Measurements from ENCODE around the gene ZNF426.
"Not testable (repeated sequence)": the region's sequence is repeated elsewhere in the genome, so short reads cannot be mapped to it uniquely, and the experiment has no call there.

ZNF426 gene

DNA sequence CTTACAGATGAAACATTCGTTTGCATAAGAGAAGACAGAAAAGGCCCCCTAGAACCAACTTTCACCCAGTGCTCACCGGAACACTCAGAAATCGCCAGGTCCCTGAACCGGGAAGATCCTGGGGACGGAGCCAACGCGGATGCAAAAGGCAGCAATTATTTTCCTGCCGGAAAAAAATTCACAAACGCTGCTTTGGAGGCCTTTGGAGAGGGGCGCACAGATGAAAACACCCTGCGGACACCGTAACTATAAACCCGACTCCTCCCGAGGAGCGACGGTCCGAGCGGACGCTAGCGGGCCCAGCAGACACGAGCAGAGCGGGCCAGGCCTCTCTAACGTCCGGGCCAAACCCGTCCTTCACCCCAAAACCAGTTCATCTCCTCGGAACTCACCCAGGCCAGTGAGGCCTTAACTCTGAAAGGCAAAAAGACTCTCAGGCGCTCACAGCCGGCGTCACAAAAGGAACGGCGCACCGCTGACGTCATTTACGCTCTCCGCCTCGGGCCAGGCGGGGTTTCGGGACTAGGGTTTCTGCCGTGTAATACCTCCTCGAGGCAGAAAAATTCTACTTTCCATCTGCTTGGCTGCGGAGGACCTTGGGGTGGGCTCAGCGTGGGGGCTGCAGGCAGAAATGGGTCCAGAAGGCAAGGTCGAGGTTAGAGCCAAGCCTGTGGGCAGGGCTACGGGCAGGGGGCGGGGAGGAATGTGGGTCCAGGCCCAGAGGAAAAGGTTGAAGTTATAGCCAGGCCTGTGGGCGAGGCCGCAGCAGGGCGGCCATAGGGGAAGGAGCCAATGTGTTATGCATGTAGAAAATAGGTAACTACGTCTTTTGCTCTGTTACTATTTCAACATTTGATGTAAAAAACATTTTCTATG is at the start of gene ZNF426:
TSS of gene ZNF426 (minus strand) at position 463 of the 876 bp plus-strand sequence. CDS start 2,413 bp downstream, outside the sequence.
- FAIRE-seq (no peak), DNase-seq (ENCODE audit: low spot score) (peak; percentile 53)

DNA sequence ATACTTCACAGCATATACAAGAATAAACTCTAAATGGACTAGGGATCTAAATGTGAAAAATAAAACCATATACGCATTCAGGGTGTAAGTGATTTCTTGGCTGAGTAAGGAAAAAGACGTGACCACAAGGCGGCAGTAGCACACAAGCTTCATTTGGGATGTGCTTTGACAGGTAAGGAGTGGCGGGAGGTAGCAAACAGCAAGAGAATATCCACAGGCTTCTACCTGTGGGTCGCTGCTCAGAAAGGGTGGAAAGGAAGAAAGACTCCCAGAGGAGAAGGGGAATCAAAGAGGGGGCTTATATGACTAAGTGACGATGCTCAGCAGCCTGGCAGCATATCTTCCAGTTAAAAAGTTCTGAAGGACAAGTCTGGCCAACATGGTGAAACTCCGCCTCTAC is 48.3 kb upstream of the ZNF426 start:
- no peak for FAIRE-seq
- peak; percentile 50 for DNase-seq (ENCODE audit: low spot score)

DNA sequence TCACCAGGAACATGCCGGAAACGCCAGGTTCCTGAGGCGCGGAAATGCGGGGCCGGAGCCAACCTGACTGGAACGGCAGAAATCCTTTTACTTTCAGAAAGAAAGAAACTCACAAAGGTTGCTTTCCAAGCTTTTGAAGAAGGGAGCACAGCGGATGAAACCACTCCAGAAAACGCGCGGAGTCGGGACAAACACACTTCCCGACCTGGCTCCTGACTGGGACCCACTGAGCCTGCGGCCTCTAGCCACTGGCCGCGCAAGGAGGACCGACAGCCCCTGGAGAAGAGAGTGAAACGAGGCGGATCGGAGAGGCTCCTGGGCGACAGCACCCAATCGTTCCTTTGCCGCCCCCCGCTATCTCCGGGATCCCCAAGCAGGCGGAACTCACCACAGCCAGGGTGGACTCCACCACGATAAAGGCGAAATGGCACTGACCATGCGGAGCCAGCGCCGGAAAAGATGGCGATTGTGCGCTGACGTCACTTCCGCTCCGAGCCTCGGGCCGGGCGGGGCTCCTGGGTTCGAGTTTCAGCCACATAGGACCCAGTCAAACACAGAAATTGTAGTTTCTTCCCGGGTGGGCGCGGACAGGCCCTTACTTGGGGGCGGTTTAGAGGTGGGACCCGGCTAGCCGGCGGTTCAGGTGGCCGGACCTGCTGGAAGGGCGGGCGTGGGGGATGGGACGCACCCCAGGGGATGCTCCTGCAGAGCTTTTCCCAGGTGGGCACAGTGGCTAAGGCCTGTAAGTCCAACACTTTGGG is 45.8 kb upstream of the ZNF426 start, which contains the start of gene ZNF121:
TSS of gene ZNF121 (minus strand) at position 432 of the 761 bp plus-strand sequence. CDS start 16,407 bp downstream, outside the sequence.
- FAIRE-seq, result no peak

DNA sequence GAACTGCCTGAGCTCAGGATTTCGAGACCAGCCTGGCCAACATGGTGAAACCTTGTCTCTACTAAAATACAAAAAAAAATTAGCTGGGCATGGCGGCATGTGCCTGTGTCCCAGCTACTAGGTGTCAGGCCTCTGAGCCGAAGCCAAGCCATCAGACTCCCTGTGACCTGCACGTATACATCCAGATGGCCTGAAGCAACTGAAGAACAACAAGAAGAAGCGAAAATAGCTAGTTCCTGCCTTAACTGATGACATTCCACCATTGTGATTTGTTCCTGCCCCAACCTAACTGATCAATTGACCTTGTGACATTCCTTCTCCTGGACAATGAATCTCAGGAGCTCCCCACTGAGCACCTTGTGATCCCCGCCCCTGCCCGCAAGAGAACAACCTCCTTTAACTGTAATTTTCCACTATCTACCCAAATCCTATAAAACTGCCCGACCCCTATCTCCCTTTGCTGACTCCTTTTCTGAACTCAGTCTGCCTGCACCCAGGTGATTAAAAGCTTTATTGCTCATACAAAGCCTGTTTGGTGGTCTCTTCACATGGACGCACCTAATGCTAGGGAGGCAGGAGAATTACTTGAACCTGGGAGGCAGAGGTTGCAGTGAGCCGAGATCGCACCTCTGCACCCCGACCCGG is 43.8 kb upstream of the ZNF426 start:
- FAIRE-seq, result not testable (repeated sequence)

More for the DNA sequence above, 45.8 kb upstream of the ZNF426 start, which contains the start of gene ZNF121:
- peak; percentile 70 for DNase-seq (ENCODE audit: low spot score)

DNA sequence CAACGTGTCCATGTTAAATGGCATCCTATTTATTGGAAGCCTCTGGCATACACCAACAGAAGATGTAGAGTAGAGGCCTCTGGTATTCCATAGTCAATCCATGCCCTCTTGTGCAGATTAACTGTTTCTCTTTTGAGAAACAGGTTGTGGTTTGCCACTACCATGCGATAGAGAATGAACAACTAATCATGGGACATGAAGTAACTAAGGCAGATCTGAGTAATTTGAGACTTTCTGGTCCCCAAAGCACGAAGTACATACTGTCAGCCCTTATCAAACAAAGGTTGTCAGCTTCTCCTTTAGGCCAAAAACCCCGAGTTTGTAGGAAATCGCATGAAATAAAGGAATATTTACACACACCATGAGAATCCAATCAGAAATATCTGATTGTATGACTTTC is 42.3 kb upstream of the ZNF426 start:
- no peak for FAIRE-seq

More for the DNA sequence above, 43.8 kb upstream of the ZNF426 start:
- not testable (repeated sequence) for DNase-seq (ENCODE audit: low spot score)

DNA sequence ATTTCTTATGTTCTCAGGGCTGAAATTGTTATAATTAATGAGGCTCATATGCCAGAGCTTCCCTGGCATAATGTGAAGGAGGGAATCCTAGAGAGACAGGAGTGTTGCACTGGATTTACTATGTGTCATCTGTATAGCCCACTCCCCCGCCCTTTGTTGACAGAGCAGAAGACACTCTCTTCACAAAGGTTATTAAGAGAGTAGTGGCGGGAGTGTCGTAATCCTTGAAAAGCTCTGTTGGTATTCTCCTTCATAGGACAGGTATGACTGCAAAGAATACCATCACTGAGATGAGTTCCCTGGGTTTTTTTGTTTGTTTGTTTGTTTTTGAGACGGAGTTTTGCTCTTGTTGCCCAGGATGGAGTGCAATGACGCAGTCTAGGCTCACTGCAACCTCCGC is 31.8 kb upstream of the ZNF426 start:
- FAIRE-seq (no peak), DNase-seq (ENCODE audit: low spot score) (no peak)

More for the DNA sequence above, 42.3 kb upstream of the ZNF426 start:
- DNase-seq (ENCODE audit: low spot score), result no peak

DNA sequence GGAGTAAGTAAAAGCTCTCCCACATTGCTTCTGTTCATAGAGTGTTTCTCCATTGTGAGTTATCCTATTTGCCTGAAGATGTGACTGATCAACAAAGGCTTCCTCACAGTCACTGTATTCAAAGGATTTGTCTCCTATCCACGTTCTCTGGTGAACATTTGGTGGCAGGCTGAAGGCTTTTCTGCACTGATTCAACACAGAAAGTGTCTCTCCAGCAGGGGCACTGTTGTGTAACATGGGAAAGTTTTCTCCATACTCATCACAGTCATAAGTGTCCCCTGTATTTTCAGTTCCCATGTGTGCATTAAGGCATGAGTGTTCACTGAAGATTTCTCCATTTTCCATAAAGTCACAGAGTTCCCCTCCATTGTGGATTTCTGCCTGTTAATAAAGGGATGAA is 28.3 kb upstream of the ZNF426 start:
- FAIRE-seq (no peak), DNase-seq (ENCODE audit: low spot score) (no peak)

DNA sequence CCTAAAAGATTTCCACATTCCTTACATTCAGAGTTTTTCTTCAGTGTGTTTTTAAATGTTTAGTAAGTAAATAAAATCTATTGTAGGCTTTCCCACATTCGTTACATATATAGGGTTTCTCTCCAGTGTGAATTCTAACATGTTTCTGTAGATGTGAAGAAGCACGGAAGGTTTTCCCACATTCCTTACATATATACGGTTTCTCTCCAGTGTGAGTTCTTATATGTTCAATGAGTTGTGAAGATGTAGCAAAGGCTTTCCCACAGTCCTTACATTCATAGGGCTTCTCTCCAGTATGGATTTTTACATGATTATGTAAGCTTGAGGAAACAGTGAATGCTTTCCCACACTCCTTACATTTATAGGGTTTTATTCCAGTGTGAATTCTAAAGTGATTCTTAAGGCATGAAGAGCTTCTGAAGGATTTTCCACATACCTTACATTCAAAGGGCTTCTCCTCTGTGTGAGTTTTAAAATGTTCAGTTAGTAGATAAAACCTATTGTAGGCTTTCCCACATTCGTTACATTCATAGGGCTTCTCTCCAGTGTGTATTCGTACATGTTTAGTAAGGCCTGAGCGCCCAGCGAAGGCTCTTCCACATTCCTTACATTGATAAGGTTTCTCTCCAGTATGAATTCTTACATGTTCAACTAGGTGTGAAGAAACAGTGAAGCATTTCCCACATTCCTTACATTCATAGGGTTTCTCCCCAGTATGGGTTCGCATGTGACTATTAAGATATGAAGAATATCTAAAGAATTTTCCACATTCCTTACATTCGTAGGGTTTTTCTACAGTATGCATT is 27.7 kb upstream of the ZNF426 start:
- DNase-seq (ENCODE audit: low spot score) (peak; percentile 13), FAIRE-seq (no peak)

DNA sequence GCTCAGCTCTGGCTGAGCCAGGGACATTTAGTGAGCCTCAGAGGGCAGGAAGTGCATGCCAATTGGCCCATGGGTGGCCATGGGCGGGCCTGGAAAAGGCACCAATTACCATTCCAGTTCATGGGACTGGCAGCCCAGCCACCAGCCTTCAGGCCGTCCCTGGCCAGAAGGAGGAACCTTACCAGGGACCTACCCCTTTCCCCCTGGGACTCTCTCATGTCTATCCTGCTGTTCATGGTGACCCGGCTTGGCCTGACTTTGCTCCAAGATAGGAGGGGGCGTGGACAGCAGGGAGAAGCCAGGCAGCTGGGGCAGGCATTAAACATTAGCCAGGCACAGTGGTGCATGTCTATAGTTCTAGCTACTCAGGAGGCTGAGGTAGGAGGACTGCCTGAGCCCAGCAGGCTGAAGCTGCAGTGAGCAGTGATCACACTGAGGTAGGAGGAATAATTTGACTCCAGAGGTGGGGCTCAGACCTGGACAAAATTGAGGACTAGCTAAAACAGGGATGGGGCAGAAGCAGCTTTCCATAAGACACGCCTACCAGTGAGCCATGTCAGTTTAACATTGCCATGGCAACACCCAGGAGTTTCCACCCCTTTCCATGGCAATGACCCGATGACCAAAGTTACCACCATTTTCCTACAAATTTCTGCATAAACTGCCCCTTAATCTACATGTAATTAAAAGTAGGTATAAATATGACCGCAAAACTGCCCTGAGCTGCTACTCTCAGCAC is 14.3 kb upstream of the ZNF426 start:
- no peak for FAIRE-seq
- no peak for DNase-seq (ENCODE audit: low spot score)

DNA sequence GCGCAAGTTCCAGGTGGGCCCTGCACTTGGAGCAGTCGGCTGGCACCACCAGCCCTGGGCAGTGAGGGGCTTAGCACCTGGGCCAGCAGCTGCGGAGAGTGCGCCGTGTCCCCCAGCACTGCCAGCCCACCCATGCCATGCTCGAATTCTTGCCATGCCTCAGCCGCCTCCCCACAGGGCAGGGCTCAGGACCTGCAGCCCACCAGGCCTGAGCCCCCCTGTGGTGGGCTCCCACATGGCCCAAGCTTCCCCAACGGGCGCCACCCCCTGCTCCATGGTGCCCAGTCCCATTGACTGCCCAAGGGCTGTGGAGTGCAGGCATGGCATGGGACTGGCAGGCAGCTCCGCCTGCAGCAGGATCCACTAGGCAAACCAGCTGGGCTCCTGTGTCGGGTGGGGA is 9.4 kb upstream of the ZNF426 start:
- FAIRE-seq (no peak), DNase-seq (ENCODE audit: low spot score) (no peak)

DNA sequence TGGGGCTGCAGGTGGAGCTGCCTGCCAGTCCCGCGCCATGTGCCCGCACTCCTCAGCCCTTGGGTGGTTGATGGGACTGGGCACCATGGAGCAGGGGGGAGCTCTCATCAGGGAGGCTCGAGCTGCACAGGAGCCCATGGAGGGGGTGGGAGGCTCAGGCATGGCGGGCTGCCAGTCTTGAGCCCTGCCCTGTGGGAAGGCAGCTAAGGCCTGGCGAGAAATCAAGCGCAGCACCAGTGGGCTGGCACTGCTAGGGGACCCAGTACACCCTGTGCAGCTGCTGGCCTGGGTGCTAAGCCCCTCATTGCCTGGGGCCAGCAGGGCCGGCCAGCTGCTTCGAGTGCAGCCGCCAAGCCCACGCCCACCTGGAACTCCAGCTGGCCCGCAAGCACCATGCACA is 2.8 kb upstream of the ZNF426 start:
- not testable (repeated sequence) for DNase-seq (ENCODE audit: low spot score); FAIRE-seq

DNA sequence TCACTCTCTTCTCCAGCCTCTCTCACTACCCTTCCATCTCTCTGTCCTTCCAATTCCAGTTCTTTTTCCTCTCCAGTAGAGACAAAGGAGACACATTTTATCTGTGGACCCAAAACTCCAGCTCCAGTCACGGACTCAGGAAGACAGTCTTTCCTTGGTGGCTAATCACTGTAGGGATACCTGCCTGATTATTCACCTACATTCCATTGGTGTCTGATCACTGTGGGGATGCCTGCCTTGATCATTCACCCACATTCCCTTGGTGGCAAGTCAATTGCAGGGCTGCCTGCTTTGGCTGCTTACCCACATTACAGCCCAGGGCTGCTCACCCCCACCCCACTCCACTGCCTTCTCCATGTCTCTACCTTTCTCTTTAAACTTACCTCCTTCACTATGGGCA is 1.5 kb upstream of the ZNF426 start:
- not testable (repeated sequence) for FAIRE-seq; DNase-seq (ENCODE audit: low spot score)

DNA sequence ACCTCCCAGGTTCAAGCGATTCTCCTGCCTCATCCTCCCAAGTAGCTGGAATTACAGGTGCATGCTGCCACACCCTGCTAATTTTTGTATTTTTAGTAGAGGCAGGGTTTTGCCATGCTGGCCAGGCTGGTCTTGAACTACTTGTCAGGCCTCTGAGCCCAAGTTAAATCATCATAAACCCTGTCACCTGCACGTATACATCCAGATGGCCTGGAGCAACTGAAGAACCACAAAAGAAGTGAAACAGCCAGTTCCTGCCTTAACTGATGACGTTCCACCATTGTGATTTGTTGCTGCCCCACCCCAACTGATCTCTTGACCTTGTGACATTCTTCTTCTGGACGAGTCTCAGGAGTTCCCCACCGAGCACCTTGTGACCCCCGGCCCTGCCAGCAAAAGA is 756 bp upstream of the ZNF426 start:
- not testable (repeated sequence) for DNase-seq (ENCODE audit: low spot score); FAIRE-seq

DNA sequence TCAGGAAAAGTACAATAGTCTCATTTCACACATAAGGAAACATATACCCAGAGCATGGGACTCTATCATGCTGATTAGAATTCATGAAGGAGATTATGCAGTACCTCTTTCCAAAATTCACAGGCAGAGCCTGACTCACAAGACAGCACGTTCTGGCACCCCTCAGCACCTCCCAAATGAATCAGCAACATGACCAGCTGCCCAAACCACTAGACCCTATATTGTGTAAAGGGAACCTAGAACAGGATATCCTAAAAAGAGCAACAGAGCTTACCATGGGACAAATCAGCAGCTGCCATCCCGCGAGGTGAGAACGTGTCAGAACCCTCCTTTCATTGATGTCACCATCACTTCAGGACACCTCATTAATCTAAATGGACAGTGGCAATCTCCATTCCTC is 2.5 kb downstream of the ZNF426 start:
- no peak for DNase-seq (ENCODE audit: low spot score)
- no peak for FAIRE-seq

DNA sequence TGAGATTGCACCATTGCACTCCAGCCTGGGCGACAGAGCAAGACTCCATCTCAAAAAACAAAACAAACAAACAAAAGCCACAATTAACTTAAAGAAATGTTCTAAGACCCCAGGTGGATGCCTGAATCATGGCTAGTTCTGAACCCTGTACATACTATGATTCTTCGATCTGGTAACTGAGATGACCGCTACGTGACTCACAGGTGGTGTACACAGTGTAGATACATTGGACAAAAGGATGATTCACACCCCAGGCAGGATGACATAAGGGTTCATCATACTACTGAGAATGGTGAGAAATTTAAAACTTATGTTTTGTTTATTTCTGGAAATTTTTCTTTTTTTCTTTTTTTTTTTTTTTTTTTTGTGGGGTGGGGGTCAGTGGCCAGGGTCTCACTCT is 6.5 kb downstream of the ZNF426 start:
- peak; percentile 78 for DNase-seq (ENCODE audit: low spot score)
- peak; percentile 84 for FAIRE-seq

DNA sequence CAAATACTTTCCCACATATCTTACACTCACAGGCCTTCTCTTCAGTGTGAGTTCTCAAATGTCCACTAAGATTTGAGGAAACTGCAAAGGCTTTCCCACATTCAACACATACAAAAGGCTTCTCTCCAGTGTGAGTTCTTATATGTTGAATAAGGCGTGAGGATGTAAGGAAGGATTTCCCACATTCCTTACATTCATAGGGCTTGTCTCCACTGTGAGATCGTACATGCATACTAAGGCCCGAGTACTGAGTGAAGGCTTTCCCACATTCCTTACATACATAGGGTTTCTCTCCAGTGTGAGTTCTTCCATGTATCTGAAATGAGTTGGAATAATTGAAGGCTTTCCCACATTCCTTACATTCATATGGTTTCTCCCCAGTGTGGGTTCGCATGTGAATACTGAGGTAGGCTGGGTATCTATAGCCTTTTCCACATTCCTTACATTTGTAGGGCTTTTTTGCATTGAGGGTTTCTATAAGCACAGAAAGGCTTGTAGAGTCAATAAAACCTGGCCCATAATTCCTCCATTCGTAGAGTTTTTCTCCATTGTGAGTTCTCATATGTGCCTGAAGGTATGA is 9.6 kb downstream of the ZNF426 start:
- FAIRE-seq (no peak), DNase-seq (ENCODE audit: low spot score) (no peak)

DNA sequence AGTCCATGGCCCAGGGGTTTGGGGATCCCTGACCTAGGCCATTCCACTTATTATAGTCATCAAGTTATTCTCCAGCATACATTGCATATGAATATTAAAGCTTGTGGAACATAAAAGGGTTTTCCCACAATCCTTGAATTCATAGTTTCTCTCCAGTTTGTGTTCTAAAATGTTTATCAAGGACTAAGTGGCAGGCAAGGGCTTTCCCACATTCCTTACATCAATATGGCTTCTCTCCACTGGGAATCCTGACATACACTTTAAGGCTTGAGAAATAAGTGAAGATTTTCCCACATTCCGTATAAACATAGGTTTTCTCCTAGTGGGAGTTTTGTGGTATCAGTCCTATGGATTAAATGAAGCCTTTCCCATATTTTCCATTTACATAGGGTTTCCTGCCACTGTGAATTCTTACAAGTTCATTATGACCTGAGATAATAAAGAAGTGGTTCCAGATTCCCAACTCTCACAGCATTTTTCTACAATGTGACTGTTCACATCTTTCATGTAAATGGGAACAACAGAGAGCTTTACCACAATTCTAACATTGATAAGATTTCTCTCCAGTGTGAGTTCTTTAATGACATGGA is 14.5 kb downstream of the ZNF426 start:
- DNase-seq (ENCODE audit: low spot score) (no peak), FAIRE-seq (no peak)

DNA sequence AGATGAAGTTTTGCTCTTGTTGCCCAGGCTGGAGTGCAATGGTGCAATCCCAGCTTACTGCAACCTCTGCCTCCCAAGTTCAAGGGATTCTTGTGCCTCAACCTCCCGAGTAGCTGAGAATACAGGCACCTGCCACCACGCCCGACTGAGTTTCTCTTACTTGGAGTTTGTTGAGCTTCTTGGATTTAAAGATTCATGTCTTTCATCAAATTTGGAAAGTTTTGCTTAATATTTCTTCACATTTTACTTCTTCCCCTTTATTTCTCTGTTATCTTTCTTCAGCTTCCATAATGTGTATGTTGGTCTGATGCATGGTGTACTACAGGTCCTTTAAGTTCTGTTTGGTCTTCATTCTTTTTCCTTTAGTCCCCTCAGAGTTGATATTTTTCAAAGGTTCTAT is 31.2 kb downstream of the ZNF426 start:
- FAIRE-seq, result no peak
- no peak for DNase-seq (ENCODE audit: low spot score)

DNA sequence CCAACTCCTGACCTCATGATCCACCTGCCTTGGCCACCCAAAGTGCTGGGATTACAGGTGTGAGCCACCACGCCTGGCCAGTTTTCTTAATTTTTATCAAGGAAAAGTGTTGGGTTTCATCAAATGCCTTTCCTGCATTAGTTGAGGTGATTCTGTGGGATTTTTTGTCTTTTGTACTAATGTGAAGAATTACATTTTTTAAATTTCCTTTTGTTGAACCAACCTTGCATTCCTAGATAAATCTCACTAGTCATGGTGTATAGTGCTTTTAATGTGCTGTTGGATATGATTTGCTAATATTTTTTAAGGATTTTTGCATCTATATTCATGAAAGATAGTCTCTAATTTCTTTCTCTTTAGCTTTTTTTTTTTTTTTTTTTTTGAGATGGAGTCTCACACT is 37.6 kb downstream of the ZNF426 start:
- DNase-seq (ENCODE audit: low spot score), result no peak
- FAIRE-seq, result no peak
